Measurements from ENCODE around the gene RETREG2. TPM values are rescaled to one million over a fixed set of nuclear protein-coding genes. Genes with fewer than 3 reads are reported as not detected.

The RETREG2 gene
- total RNA-seq, 1 experiment from 2014 or later: 63.7 TPM

DNA sequence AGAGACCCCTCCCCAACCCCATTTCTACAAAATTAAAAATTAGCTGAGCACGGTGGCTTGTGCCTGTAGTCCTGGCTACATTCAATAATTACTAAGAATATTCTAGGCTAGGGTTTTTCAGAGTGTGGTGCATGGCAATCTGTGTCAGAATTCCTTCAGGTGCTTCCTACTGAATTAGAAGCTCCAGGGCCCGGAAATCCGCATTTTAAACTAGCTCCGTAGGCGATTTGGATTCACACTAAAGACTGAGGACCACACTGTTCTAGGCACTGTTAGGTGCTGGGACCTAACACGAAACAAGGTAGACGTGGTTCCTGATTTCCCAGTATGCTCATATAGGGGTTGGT lies 27.9 kb downstream of the RETREG2 start:
- Histone ChIP-seq H3K27me3 (ENCODE audit: insufficient read depth, low read length) (no peaks in the 10 kb centered on the region), H3K27ac (ENCODE audit: low read depth, low read length) (peak overlapping the region; percentile 68), H3K79me2 (ENCODE audit: insufficient read depth, low read length) (no peaks in the 10 kb centered on the region), H3K9me3 (ENCODE audit: control insufficient read depth in 1 of 2, insufficient read depth in 1 of 2, low read depth in 1 of 2, low read length in 2 of 2) (peaks cover 0 to 9% of the 10 kb centered on the region in 2 experiments; a peak in 2 of 4 replicates), H3K4me2 (ENCODE audit: low read length) (peak overlapping the region; percentile 94), H3K9me2 (ENCODE audit: insufficient read depth) (no peaks in the 10 kb centered on the region), H3K4me3 (replicated peaks in 1 of 2; ENCODE audit: low read depth in 1 of 2, low read length in 2 of 2) (peak overlapping the region; percentile 67), H3K4me1 (ENCODE audit: control insufficient read depth in 1 of 2, insufficient read depth in 2 of 2, low read length in 2 of 2) (peaks cover 11 to 17% of the 10 kb centered on the region in 2 experiments), H3K9ac (ENCODE audit: low read length) (peak overlapping the region; percentile 77), H4K20me1 (ENCODE audit: insufficient read depth) (no peaks in the 10 kb centered on the region), H3K36me3 (ENCODE audit: control insufficient read depth in 1 of 2, insufficient read depth in 2 of 2, low read length in 2 of 2) (peaks cover 10 to 13% of the 10 kb centered on the region in 2 experiments; a peak in 3 of 4 replicates), H2AFZ (ENCODE audit: low read depth, low read length, poor library complexity, severe bottlenecking) (no peak overlapping the region)
- TF ChIP-seq, protein P1, sequence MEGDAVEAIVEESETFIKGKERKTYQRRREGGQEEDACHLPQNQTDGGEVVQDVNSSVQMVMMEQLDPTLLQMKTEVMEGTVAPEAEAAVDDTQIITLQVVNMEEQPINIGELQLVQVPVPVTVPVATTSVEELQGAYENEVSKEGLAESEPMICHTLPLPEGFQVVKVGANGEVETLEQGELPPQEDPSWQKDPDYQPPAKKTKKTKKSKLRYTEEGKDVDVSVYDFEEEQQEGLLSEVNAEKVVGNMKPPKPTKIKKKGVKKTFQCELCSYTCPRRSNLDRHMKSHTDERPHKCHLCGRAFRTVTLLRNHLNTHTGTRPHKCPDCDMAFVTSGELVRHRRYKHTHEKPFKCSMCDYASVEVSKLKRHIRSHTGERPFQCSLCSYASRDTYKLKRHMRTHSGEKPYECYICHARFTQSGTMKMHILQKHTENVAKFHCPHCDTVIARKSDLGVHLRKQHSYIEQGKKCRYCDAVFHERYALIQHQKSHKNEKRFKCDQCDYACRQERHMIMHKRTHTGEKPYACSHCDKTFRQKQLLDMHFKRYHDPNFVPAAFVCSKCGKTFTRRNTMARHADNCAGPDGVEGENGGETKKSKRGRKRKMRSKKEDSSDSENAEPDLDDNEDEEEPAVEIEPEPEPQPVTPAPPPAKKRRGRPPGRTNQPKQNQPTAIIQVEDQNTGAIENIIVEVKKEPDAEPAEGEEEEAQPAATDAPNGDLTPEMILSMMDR (IDR thresholded peaks at IDR 0.05 in 2 of 3, conservative IDR thresholded peaks at IDR 0.05 in 1 of 3; ENCODE audit: borderline replicate concordance in 1 of 3, insufficient read depth in 1 of 3, low read depth in 2 of 3, low read length in 2 of 3): no peak
- TF ChIP-seq FOSL1 (IDR thresholded peaks at IDR 0.05; ENCODE audit: low read depth) (no peak), TCF7L2 (IDR thresholded peaks at IDR 0.05; ENCODE audit: borderline replicate concordance, extremely low read depth, insufficient read depth, insufficient read length) (no peak), POLR2A (IDR thresholded peaks at IDR 0.05; ENCODE audit: borderline replicate concordance, extremely low read depth, insufficient read depth, insufficient read length) (no peak), SP1 (IDR thresholded peaks at IDR 0.05; ENCODE audit: low read depth) (no peak), EZH2 (IDR thresholded peaks at IDR 0.05) (no peak), YY1 (IDR thresholded peaks at IDR 0.05; ENCODE audit: extremely low read depth, insufficient replicate concordance, low read depth, low read length) (no peak), JUND (IDR thresholded peaks at IDR 0.05) (no peak), EGR1 (IDR thresholded peaks at IDR 0.05; ENCODE audit: low read depth) (no peak)
- TF ChIP-seq, protein P2, sequence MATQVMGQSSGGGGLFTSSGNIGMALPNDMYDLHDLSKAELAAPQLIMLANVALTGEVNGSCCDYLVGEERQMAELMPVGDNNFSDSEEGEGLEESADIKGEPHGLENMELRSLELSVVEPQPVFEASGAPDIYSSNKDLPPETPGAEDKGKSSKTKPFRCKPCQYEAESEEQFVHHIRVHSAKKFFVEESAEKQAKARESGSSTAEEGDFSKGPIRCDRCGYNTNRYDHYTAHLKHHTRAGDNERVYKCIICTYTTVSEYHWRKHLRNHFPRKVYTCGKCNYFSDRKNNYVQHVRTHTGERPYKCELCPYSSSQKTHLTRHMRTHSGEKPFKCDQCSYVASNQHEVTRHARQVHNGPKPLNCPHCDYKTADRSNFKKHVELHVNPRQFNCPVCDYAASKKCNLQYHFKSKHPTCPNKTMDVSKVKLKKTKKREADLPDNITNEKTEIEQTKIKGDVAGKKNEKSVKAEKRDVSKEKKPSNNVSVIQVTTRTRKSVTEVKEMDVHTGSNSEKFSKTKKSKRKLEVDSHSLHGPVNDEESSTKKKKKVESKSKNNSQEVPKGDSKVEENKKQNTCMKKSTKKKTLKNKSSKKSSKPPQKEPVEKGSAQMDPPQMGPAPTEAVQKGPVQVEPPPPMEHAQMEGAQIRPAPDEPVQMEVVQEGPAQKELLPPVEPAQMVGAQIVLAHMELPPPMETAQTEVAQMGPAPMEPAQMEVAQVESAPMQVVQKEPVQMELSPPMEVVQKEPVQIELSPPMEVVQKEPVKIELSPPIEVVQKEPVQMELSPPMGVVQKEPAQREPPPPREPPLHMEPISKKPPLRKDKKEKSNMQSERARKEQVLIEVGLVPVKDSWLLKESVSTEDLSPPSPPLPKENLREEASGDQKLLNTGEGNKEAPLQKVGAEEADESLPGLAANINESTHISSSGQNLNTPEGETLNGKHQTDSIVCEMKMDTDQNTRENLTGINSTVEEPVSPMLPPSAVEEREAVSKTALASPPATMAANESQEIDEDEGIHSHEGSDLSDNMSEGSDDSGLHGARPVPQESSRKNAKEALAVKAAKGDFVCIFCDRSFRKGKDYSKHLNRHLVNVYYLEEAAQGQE (IDR thresholded peaks at IDR 0.05; ENCODE audit: low read depth): no peak
- TF ChIP-seq, protein P3, sequence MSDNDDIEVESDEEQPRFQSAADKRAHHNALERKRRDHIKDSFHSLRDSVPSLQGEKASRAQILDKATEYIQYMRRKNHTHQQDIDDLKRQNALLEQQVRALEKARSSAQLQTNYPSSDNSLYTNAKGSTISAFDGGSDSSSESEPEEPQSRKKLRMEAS (IDR thresholded peaks at IDR 0.05): no peak
- TF ChIP-seq, protein P4, sequence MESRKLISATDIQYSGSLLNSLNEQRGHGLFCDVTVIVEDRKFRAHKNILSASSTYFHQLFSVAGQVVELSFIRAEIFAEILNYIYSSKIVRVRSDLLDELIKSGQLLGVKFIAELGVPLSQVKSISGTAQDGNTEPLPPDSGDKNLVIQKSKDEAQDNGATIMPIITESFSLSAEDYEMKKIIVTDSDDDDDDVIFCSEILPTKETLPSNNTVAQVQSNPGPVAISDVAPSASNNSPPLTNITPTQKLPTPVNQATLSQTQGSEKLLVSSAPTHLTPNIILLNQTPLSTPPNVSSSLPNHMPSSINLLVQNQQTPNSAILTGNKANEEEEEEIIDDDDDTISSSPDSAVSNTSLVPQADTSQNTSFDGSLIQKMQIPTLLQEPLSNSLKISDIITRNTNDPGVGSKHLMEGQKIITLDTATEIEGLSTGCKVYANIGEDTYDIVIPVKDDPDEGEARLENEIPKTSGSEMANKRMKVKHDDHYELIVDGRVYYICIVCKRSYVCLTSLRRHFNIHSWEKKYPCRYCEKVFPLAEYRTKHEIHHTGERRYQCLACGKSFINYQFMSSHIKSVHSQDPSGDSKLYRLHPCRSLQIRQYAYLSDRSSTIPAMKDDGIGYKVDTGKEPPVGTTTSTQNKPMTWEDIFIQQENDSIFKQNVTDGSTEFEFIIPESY (IDR thresholded peaks at IDR 0.05; ENCODE audit: extremely low read depth, insufficient replicate concordance, low read length): no peak
- ChIA-PET RAD21 (ENCODE audit: low non-redundant PET in 1 of 2, low total read pairs in 2 of 2, uncharacterized antibody in 2 of 2, unreplicated experiment in 2 of 2) (no interaction called here), CTCF (interaction anchor here (1.1 to 1.7 kb wide), 3 partner anchors 9 to 89 kb away, joined by 3 to 6 read pairs (median 5); no protein-coding TSS in a partner anchor), POLR2A (interaction anchor here (1.0 to 2.2 kb wide), 5 partner anchors 9 to 43 kb away, joined by 3 to 18 read pairs (median 5); partner anchors contain the start of gene CNPPD1)
- ATAC-seq (no peak; the same call in 1 of the 2 replicates), DNase-seq (ENCODE audit: low read depth, low spot score) (no peak)
- intact Hi-C loops (cut with micrococcal nuclease): loop anchor here (2.0 kb wide), 1 partner anchor 29 kb away; the partner anchor contains the start of gene CNPPD1
- no TSS peak for BruUV-seq (replicated peaks)

Data from HCT116 (cell line).